EH (cell line): ENCODE measurements around the gene MAGI1.

Experiments
- DNase-seq: peaks from one replicate; pipeline ENCODE4 v3.0.0-alpha.2; 2015; ENCODE audit warnings: low read depth

MAGI1 gene

DNA sequence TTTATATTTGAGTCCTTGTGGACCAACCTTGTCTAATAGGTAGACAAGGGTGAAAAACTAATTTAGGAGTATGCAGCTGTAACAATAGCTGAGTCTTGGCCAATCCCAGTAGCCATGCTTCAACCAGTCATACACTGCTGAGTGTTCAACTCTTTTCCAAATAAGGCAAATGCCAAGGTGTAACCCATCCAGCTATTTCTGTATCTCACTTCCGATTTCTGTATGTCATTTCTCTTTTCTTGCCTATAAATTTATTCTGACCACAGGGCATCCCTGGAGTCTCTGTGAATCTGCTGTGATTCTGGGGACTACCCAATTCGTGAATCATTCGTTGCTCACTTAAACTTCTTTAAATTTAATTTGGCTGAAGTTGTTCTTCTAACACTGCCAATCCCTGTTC, 93.2 kb downstream of the MAGI1 start:
- peak; percentile 77 for DNase-seq

DNA sequence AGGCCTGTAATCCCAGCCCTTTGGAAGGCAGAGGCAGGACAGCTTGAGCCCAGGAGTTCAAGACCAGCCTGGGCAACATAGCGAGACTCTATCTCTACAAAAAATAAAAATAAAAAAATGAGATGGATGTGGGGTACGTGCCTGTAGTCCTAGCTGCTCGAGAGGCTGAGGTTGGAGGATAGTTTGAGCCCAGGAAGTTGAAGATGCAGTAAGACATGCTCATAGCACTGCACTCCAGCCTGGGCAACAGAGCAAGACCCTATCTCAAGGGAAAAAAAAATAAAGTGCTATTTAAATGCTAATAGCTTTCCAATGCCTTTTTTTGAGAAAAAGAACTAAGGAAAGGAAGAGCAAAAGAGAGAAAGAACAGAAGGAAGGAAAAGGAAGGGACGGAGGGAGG, 94.5 kb downstream of the MAGI1 start:
- no peak for DNase-seq

DNA sequence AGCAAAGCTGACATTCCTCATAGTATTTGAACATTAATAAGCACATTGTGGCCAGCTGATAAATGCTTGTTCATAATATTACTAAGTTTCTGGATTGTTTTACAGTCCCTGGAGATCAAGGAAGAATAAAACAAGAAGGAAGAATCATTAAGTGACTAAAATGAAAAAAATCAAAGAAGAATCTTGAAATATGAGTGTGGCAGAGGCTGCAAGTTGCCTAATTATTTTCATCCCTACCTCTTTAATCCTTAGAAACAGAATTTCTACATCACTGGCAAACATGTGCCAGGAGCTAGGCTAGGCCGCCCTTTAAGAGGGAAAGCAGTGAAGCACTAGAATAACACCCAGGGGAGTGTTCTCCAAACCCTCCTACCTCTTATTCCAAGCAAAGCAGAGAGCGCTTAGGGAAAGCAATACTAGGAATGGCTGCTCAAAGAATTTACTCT, 98.9 kb downstream of the MAGI1 start:
- DNase-seq = no peak

DNA sequence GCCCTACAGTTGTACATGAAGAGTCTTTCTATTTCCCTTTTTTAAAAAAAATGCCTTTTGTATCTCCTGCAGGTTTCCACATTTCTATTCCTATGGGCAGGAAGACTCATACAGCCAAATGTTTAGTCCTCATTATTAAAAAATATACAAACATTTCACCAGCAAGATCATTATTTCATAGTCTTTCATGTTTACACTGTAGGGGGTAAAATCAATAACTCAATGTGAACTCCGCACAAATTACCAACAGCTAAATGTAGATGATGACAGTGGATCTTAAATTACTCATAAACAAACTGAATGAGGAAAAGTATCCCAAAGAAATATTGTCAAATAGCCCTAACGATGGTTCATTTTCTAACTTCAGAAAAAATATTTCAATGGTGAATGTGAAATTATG, 99.5 kb downstream of the MAGI1 start:
- no peak for DNase-seq

DNA sequence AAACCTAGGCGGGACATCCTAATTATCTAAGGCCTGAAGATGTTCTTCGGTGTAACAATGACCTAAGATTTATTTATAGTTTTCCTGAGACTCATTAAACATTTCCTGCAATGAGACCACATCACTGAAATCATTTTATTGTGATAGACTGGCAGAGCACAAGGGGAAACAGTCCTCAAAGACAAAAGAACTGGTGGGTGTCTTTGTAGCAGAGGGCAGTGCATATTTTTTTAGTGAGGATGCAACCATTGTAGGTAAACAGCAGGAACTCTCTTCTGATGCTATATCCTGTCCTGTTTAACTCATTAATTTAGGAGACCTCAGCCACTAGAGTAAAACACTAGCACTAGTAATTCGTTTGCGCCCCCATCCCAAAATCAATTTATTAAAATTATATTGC, 100.0 kb downstream of the MAGI1 start:
- no peak for DNase-seq

DNA sequence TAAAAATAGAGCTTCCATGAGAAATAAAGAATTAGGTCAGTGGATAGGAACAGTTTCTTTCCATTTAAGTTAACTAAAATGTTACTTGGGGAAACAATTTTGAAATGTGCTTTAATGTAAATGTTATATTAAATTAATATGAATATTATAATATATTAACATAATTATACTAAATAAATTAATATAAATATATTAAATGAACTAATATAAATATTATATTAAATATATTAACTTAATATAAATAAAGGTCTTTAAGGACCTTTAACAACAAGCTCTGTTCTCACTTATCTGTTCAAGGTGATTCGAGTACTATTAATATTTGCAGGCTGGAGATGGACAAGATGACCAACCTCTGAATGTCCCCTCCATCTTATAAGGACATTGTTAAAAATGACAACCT, 100.6 kb downstream of the MAGI1 start:
- no peak for DNase-seq

DNA sequence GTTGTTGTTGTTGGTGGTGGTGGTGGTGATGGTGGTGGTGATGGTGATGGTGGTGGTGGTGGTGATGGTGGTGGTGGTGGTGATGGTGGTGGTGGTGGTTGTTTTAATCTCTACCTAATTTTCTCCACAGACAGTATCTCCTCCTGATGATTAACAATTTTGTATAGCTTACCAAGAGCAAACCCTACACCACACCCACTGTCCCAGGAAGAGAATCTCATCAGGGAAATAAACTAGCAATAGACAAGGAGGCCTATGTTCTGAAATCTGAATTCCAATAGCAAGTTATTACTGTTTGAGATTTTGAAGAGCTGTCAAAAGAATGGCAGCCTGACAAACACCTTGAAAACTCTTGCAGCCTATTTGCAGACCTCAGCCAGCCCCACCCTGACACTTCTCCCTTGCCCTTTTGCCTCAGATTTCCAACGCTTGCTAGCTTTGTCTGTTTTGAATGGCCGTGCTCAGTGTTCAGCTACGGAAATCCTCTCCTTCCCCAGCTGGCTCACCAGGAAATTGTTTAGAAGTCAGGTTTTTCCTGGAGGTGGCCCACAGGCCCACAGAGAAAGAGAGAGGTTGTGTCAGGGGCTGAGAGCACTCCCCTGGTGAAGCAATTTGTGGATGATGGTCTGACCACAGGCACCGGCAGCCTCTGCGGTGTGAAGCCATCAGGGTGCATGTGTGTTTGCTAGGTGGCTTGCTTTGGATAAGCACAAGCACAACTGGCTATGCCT, 101.6 kb downstream of the MAGI1 start:
- no peak for DNase-seq

DNA sequence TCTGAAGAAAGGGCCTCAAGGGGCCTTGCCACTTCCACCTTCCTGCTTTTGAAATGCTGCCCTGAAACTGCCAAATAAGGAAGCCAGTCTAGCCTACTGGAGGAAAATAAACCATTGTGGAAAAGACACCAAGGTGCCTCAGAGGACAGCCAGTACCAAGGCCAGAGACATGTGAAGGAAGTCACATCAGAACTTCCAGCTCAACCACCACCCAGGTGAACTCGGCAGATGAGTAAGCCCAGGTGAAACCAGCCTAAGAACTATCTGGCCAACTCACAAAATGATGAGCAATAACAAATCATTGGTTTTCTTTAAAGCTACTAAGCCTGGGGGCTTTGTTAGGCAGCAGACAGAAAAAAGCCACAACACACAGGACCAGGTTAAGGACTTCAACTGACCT, 103.0 kb downstream of the MAGI1 start:
- no peak for DNase-seq

DNA sequence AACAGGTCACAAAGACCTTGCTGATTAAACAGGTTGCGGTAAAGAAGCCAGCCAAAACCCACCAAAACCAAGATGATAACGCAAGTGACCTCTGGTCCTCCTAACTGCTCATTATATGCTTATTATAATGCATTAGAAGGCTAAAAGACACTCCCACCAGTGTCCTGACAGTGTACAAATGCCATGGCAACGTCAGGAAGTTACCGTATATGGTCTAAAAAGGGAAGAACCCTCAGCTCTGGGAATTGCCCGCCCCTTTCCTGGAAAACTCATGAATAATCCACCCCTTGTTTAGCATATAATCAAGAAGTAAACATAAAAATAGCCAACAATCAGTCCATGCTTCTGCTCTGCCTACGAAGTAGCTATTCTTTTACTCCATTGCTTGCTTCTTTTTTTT, 108.1 kb downstream of the MAGI1 start:
- DNase-seq = no peak

DNA sequence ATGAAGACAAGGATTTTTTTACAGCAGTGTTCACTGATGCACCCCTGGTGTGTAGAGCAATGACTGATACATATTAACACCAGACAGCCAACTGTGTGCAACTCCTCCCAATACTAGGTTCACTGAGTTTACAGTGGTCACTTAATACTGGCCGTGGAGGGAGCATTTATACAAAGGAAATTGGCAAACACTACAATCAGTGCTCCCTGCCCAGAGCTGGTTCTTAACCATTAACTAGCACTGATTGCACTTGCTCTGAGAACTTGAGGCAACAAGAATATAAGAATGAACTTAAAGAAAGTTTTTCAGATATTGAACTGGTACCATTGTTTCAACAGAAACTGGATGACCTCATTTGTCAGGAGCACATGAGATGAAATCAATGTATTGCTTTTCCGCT, 110.6 kb downstream of the MAGI1 start:
- no peak for DNase-seq

DNA sequence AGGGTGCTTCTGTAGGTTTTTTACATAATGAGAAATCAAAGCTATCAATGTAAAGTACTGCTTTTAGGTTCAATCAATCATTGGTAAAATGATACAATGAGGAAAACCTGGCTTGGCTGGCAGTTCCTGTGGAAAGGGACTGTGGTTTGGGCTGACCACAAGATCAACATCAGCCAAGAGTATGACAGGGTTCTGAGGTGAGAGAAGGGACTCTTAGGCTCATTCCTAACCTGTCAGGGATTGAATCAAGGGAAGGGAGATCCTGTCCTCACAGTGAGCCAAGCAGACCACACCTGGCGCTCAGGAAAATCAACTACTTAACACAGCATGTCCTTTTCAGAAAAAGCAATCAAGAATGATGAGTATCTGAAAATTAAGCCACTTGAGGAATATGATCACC, 111.1 kb downstream of the MAGI1 start:
- no peak for DNase-seq

DNA sequence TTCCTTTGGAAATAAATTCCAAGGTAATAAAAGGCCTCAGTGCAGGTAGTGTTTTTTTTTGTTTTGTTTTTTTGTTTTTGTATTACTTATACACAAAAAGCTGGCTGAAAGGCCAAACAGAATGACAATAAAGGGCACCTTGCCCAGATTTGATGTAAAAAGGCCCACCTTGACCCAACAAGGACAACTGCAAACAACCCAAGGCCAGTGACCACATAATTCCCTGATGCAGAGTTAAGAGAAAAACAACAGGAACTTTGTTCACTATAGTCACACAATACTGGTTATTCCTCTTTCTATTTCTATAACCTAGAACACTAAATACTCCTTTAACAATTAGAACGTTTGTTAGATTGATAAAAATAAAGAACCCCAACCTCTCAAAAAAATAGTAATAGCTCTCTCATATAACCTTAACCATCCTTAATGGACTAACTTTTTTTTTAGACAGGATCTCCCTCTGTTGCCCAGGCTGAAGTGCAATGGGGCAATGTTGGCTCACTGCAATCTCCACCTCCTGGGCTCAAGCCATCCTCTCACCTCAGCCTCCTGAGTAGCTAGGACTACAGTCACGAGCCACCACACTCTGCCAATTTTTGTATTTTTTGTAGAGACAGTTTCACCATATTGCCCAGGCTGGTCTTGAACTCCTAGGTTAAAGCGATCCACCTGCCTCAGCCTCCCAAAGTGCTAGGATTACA, 113.3 kb downstream of the MAGI1 start:
- no peak for DNase-seq

DNA sequence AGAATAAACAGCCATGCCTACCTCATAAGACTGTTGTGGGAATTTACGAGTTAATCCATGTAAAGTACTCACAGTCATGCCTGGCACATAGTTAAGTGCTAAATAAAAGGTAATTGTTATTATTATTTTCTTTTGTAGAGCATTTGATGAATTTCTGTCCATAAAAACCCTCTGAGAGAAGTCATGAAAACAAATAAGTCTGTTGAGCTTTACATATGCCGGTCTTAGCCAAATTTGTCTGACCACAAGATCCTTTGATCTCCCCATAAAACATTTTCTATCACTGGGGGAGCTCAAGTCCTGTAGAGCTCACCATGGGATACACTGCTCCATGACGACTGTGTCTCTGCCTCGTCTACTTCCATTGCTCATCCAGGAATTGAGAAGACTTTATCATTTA, 114.0 kb downstream of the MAGI1 start:
- DNase-seq = no peak

DNA sequence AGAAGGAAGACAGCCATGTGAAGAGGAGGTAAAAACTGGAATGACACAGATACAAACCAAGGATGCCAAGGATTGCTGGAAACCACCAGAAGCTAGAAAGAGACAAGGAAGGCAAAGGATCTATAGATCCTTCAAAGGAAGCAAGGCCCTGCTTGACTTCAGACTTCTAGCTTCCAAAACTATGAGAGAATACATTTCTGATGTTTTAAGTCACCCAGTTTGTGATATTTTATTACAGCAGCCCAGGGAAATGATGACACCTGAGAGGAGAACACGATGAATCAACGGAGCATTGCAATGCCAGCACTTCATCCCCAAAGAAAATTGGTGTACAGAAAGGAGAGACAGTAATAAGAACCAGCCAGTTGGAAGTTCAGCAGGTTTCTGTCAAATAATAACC, 116.3 kb downstream of the MAGI1 start:
- DNase-seq = peak; percentile 54

DNA sequence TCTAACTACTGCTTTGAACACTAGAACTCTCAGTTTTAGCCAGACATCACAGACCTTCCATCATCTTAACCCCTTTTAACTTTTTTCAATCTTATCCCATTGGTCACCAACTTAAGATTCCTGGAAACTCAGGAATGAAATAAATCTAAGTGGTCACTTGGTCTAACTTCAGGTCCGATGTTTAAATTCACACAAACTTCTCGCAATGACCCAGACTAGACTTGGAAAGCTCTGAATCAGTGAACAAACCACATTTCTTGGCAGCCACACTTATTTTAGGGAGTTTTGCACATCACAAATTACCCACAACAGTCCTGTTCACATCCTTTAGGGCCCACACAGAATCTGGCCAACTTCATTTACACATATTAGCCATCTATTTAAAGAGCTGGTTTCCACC, 118.9 kb downstream of the MAGI1 start:
- DNase-seq = peak; percentile 35

DNA sequence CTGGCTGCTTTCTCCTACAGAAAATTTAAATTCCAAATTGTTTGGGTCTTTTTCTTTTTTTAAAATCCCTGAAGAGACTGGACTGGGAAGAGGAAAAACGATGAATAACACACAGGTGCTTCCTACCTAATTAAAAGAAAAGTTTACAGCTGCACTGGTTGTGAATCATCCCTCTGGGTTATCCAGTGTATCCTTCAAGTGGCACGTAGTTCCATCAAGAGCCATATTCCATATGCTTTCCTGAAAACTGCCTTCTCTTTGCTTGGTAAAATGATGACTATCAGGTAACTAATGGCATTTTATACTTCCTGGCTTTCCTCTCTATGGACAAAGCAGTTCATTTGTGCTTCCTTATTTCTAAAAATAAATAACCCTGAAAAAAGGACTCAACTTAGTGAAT, 123.2 kb downstream of the MAGI1 start:
- DNase-seq = no peak

DNA sequence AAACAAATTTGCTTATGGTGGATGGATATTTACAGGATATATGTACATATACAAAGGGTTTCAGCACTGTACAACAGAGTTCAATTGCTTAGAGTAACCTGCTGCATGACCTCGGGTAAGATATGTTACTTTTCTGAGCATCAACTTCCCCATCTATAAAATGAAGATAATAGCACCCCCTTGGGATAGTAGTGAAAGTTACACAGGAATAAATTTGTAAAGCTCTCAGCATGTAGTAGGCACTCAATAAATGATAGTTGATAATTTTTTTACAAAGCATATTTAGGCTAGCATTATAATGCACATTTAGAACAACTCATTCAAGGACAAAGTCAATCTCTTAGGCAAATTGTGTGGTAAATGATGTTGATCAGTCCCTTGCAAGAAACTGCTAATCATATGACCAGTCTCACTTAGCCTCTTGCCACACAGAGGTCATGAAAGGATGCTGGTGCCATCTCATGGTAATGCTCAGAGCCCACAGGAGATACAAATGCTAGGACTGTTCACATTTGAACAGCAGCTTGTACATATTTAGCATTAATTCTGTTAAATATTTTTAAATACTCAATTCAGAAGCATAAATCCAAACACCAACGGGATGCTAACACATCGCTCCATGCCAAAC, 123.9 kb downstream of the MAGI1 start:
- DNase-seq = peak; percentile 20

DNA sequence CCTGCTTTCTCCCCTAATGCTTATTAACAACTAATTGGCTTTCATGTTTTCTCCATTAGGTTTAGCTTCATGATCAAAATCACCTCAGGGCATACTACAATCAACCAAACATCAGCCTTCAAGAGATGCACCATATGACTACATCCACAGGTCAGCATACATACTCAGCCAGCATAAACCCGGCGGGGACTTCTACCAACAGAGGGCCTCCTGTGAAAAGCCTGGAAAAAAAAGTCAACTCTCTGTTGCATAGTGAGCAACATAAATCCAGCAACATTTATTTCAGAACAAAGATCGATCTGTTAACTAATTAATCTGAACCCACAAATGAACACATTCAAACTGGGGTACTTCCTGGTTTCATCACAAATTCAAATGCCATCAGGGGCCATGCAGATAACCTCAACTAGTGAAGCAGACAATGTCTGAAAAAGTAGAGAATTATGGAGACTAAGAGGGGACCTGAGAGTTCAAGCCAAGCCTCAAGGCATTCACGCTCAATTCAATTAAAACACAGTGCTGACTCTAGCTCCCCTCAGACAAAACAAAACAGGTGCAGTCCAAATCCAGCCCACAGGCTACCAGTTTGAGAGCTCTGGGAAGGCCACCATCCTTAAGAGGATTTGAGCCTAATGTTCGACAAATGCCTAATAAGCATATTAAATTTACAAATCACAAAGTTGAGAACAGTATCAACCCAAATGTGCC, 124.5 kb downstream of the MAGI1 start:
- DNase-seq = peak; percentile 23

DNA sequence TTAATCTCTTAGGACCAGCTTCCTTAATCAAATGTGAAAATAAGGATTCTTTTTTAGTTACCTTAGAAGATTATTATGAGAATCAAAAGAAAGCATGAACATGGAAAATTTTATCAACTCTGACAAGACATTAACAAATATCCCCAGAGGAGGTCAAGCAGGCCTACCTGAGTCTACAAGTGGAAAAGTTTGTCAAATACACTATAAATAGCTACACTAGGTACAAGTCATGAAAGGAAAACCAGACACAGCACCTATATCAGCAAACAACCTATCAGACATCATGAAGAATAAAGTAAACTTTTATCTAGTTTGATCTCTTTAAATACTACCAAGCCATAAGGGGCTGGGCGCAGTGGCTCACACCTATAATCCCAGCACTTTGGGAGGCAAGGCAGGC, 126.1 kb downstream of the MAGI1 start:
- DNase-seq = no peak

DNA sequence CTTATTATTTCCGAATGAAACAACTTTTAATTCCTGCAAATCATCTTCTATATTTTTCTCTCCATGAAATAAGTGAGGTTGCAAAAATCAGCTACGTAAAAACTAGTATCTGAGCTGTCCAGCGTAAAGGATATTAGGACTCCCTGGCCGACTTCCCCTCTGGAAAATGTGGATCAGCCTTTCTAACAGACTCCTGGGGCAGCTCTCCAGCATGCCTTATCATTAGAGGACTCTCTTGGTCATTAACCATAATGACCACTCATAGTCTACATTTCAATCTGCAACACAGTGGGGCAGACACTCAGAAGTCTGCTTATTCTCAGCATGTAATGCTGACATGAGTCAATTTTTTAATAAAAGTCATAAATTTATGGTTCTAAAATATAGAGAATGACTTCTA, 130.1 kb downstream of the MAGI1 start:
- DNase-seq = no peak

DNA sequence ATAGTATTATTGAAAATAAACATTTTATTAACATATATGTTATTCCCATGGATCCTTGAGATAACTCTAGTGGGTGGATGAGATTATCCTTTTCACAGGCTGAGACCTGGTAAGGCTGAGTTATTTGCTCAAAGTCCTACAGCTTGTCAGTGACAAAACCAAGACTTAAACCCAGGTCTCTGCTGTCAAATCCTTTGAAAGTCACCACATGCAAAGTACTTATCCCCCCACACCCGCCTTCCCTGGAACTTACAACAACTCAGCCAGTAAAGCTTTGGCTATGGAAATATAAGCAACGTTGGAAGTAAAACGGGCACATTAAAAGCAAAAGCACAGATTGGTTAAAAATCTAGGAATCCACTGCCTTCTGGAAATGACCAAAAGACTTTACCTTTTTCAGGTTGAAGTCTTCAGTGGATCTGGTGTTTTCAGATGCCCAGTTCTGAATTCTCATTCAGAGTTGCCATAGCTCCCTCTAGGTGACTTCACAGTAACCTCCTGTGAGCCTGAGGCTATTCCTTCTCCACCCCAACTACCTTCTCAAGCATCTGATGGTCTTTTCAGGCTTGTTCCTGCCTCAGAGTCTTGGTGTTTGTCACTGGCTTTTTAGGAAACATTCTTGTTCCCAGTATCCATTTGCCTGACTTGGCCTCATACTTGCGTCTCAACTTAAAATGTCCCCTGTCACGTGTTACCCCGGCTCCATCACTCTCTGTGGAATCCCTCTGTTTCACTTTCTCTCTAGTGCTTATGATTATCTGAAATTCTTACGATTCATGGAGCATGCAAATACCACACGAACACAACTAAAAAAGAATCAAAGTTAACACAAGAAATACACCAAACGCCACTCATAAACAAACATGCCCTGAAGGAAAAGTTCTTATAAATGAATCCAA, 131.2 kb downstream of the MAGI1 start:
- DNase-seq = no peak

DNA sequence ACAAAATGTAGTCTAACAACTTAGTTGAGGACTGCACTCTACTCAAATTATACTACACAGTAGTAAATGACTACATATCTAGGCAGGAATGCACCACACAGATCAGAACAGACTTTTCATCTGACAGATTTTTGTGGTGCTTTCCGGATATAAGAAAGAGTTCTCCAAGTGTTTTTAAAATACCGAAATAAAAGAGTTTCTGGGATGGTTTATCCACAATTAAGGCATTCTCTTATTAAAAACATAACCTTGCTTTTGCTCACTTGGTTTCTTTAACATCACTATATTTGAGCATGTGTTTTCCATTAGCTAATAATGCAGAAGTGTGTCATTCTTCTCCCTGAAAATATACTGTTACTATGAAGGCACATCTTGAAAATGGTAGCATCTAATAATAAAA, 132.9 kb downstream of the MAGI1 start:
- peak; percentile 61 for DNase-seq
